ENCODE measurements around the gene NTM.

The NTM gene

DNA sequence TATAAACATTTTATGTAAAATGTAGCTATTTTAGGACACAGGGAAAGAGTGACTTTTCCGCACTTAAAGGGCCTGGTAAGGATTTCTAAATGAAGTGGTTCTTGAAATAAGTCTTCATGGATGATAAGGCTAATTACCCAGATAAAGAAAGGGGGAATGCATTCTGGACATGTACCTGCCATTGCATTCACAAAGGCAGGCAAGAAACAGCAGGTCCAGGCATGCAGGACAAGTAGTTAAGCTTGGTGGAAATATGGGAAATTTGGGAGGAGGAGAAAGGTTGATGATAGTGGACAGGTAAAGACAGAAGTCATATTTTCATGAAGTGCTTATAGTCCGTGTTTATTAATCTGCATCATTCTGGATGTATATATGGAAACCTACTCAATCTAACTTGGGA is 621.2 kb downstream of the NTM start:
- no peak for DNase-seq

DNA sequence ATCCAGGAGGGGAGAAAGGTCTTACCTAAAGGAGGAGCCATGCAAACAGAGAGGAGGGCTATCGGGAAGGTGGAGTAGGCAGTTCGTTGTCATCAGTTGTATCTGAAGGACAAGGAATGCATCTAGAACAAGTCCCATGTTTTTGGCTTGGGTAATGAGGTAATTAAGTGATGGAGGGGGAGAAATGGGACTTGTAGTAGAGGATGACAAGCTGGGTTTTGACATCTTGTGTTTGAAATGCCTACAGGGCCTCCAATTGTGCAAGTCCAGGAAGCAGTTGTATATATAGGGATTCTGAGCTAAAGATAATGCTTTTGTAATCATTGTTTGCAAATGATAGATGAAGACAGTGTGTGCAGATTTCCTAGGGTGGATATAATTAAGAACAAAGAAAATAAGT is 622.8 kb downstream of the NTM start:
- no peak for DNase-seq

DNA sequence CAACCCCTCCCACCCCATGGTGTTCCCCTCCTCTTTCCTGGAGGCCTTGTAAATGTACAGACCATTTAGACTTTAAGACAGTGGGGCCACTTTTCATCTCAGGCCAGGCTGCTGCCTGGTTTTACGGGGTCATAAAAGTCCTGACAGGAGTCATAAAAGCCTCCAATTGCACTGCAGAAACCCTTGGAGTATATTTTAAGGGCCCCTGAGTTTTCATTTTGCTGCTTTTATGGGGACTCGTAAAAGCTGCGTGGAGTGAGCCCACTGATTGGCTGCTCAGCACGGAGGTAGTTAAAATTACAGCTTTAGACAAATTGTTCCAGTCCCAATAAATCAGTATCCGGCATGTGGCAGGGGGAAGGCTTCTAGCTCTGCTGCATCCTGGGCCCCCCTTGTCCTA is 627.6 kb downstream of the NTM start:
- DNase-seq = no peak

DNA sequence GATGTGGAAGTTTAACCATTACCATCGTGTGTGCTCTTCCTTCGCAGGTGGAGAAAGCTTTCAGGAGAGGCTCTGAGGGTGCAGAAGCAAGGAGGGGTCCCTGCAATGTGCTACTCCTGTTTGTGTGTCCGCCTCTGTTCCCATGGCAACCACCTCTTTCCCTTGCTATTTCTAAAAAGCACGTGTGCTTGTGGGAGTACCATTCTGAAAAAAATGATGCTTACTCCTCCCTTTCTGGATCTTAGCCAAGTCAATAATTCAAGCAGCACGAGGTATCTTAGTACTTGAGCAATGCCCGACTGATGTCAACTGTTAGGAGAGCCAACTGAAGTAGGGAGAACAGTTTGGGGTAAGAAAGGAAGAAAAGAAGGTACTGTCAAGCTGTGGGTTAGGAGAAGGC is 628.7 kb downstream of the NTM start:
- DNase-seq = no peak

DNA sequence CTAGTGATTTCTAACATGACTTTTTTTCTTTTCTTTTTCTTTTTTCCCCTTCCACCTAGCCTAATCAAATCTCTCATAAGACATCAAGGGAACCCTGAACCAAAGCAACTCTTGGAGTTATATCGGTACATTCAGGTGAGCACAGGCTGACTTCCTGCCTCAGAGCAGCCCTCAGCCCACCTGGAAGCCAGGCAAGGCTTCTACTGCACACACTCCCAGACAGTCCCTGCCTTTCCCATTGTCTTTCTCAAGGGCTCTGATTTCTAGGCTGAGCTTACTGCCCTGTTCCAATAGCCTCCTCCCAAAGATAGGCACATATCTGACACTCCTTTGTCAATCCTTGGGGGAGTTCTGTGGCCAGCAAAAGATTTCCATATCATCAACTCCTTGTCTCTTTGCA is 629.5 kb downstream of the NTM start:
- no peak for DNase-seq

DNA sequence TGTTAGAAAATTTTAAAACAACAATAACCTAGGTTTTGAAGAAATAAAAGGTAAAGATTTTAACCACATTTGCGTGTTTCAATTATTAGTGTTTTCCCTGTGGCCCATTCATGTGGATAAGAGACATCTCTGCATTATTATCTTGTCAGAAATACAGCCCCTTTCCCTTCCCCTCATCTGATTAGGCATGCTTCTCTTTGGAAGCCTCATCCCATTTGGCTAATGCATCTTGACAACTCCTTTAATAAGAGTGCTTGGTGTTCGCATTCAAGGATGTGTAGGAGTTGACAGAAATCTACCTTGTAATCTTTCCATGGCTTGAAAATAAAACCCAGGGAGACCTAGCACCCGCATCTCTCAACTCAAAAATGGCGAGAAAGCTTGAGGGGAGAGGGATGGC is 635.5 kb downstream of the NTM start:
- no peak for DNase-seq

DNA sequence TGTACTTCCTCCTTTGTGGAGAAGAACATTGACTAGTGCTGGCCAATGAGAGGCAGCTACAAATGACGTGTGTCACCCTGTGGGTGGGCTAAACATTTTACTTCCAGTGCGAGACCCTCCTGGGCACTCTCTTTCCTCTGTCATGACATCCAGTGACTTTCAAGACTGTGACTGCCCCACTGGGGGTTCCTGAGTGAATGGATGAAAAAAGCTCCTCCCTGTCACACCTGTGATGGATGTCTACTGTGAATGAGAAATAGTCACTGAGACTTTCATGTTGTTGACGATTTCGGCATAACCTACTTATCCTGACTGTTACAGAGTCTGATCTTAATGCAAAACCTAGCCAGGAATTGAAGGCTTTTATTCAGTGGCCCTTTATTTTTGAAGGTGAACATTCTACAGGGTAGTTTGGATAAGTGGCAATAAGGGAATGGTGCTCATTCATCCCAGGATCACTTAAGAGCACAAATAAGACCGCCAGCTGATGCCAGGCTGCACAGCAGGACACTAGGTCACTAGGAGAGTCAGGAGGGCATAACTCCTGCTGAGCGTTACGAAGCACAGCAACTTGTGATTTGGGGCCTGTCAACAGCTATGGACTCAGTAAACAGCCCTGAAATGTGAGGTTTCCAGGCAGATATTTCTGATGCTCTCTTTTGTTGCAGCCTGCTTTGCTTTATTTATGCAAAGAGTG is 636.6 kb downstream of the NTM start:
- no peak for DNase-seq

DNA sequence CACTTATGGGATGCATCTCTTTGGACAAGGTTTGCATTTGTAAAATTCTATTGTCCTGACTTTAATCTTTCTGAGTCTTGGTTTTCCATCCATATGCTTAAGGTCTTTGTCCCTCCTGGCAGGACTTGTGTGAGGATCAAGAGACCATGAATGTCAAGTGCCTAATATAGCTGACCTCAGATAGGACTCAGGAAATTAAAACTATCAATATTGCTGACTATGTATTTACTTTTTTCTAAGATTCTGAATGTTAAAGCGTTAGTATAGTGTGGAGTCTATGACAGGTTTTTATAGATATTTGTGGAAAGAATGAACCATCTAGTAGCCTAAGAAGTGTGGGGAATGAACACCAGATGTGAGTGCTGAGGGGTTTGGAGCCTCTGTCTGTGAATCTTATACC is 637.8 kb downstream of the NTM start:
- no peak for DNase-seq

DNA sequence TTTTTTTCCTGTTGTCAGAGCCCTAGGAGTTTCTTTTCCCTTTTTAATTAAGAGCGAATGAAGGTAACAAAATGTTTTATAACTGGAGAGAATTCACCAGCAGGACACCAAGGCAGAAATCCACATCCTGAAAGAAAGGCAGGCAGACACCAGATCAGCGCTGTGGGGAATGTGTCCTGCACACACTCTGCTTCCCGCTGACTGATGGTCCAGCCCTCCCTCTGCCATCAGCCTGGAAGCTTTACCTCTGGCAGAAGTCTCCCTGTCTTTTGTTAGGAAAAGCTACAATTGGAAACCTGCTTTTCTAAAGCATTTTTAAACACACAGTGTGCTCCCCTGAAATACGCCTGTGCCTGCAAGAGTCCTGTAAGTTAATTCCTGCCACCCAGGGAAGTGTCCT is 638.5 kb downstream of the NTM start:
- no peak for DNase-seq

DNA sequence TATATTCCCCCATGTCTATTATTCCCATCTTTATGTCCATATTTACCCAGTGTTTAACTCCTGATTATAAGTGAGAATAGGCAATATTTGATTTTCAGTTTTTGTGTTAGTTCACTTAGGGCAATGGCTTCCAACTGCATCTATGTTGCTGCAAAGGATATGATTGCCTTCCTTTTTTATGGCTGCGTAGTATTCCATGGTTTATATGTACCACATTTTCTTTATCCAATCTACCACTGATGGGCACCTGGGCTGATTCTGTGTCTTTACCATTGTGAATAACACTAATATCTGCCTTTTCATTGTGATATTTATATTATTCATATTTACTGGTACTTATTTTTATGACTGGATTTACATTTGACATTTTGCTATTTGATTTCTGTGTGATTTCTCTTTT is 649.6 kb downstream of the NTM start:
- no peak for DNase-seq

DNA sequence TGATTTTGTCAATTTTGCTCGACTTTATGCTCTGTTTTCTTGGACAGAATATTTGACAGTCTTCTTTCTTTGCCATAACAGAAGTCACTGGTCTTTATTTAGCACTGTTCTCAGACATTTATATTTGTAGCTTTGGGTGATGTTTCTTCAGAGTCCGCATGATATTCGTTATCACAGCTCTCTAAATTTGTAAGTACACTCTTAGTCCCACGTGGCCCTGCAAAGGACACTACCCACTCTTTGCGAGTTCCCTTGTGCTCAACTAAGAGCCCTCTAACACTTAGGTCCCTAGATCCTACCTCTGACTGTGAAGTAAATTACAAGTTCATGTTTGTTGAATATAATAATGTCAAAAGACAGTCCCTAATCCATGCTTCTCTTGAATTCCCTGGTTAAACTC is 651.9 kb downstream of the NTM start:
- DNase-seq = no peak

DNA sequence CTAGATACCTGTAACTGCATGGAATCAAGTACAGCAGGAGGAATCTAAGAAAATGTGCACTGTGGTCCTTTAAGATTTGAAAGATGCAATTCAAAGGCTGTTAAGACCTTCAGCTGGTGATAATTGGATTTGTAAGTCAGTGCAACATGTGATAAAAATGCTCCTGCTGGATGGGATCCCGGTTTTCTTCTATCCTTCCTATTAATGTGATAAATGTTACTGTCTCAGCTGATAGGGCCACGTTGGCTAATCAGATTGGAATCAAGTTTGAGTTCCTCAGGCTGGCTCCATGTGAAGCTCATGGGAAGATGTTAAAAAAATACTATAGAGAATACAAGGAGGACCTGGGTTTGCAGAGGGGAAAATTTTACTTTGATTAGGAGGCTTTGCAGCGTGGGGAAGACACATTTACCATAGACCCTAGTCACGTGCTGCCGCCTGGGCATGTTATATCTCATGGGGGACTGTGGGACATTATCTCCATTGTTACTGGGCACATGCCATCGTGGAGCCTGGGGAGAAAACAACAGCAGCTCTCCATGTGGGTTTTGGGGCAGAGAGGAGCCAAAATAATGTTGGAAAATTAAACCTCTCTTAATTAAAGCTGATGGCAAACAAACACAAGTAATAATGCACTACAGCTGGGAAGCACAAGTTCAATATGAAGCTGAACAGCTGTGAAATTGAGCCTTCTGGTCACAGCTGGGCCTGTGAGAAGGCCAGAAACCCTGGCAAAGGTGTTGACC is 652.5 kb downstream of the NTM start:
- DNase-seq = no peak

DNA sequence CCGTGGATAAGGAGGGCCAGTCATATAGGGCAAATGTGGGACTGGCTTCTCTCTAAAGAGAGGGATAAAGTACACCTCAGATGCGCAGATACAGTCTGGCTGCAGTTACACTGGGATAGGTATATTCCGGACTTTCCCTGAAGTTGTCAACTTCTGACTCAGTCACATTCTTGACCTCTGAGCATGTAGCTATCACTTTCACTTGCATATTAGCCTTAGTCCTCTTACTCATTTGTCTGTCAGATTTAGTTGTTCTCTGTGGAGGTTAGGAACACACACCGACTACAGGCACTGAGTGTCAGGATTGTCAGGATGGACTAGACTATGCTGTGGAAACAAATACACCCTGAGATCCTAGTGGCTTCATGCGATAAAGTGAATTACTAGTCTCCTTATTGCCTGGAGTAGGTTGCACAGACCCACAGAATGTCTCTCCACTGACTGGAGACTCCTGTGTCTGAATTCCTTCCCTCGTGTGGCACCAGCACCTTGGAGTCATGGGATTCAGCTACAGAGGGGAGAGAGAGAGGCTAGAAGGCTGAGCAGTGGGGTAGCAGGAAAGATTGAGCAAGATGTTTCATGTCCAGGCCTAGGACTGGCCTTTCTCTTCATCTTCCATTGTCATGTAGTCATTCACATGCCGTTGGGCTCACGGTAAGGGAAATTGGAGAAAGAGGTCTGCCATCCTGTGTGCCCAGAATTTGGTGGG is 654.3 kb downstream of the NTM start:
- no peak for DNase-seq

DNA sequence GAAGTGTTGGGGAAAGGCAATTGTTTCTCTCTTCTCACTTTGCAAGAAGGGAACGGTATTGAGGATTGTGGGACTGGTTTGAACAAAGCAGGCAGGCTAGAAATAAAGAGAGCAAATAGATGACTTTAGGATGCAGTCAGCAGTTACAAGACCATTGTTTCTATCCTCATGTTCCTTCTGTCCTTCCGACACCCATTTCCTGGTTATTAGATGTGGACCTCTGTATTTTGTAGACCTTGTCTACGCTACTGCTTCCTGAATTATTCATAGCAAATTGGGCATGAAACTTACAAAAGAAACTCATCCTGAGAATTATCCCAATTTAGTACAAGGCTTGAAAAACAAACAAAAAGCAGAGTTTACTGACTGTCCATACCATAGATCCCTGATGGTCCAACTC is 656.3 kb downstream of the NTM start:
- no peak for DNase-seq

DNA sequence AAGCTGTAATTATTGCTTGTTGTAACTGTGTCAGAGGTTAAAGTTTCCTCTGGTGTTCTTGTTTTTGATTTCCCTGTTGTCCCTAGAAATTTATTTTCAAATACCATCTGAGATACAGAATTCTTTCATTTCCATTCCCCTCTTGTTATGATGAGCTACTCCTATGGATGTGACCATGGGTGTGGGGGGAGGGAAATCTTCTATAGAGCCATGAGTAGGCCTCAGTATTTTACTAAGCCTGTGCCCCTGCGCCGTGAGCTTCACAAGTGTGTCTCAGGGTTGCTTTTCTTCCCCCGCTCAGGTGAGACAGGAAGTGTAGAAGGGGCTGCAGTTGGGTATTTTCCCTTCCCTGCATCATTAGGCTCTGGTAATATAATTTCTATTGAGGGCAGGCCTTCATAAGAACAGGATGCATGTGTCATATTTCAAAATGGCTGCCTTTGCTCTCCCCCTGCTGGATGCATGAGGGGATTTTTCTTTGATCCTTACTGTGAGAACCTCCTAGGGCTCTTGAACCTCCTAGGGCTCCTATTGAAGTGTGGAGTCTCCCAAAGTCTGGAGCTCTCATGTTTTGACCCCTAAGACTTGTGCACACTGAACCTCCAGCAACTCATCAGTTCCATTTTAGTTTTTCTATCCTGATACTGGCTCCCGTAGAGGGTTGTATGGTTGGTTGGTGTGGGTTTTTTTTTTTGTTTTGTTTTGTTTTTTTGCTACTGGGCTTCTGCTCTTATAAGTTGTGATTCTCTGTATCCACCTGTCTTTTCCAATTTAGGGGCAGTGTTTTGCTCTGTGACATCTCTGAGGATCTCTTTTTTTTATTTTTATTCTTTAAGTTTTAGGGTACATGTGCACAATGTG is 658.2 kb downstream of the NTM start:
- DNase-seq = no peak

DNA sequence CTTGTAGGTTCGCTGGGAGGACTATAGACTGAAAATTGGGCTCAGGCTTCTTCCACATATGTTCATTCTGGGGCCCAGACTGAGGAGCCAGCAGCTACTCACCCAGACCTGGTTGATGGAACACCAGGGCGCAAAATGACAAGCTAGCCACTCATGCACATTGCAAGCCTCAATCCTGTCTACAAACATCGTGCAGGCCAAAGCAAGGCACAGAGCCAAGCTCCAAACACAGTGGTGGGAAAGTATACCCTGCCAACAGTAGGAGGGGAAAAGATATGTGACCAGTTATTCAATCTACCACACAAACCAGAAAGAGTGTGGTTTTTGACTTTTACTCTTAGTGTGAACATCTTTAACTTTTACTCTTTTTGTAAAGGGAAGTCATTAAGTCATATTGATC is 660.5 kb downstream of the NTM start:
- DNase-seq = no peak

DNA sequence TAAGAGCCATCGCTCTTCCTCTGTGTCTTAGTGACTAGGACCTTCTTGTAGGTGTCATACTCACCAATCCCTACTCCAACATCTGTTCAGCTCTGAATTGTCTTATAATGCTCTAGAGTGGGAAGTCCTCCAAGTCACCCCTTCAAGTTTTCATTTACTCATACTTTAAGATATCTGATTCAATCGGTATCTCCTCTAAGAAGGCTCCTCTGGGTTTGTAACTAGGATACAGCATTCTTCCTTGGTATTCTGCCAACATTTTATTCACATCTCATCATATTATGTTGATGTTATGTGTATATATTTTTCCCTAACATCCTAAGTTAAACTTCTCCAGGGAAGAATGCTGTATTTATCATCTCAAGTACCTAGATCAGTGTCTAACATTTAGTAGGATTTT is 662.1 kb downstream of the NTM start:
- no peak for DNase-seq

DNA sequence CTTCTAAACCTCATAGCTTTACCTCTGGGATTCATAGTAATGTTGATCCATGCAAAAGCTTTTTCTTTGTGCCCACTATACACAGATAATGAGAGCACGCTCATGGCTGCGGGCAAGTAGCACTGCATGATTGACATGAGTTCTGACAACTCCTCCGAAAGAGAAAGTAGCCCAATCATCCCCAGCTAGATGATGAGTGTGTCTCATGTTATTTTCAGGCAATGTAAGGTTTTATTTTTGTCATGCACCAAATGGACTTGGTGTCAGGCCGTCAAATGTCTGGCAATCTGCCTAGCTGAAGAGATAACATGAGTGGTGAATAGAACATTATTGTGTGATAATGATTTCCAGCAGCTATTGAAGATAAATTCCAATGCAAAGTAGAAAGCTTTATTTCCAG is 662.6 kb downstream of the NTM start:
- no peak for DNase-seq

DNA sequence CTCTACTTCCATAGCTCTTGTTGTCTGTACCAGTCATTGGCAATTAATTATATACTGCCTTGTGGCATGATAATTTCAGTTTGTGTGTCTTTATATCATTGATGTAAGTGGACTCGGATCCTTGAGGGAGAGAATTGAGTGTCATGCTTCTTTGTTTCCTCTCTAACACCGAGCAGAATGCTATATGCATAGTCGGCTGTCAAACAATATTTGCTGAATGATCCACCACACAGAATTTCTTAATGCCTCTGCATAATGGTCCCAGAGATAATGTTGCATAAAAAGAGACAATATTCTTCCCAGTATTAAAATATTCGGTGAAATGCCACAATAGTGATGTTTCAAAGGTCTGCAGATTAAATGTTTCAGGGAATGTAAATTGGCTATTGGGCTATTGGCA is 664.8 kb downstream of the NTM start:
- DNase-seq = no peak

DNA sequence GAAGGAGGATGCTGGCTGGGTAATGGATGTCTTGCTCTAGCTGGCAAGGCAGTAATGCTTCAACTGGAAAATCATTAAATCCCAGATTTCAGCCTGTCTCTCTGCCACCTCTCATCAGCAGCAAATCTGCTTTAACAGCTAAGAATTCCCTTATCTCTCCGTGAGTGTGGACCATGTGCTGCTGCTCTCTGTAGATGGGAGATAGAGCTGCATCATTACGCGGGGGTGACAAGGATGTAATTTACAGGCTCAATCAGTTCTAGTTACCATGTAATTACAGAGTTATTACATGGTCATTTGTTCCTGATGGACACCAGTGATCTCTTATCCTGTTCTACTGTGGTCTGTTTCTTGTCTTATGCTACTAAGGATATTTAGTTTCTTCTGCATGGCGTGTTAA is 665.4 kb downstream of the NTM start:
- no peak for DNase-seq

DNA sequence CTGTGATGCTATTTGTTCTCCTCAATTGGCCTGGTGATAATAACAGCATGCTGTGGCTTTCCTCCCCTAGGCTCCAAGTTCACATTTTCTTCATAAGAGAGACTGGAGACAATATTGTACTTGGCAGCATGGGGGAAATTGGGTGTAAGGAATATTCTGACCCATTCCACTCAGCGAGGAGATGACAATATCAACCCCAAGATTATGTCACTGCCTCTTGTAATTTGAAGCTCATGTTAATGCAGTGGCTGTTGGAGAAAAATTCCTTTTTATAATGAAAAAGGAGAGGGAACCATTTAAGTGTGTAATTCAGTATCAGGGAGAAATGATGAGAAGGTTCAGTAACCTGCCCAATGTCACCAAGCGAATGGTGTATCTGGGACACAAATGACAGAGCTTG is 665.8 kb downstream of the NTM start:
- no peak for DNase-seq

DNA sequence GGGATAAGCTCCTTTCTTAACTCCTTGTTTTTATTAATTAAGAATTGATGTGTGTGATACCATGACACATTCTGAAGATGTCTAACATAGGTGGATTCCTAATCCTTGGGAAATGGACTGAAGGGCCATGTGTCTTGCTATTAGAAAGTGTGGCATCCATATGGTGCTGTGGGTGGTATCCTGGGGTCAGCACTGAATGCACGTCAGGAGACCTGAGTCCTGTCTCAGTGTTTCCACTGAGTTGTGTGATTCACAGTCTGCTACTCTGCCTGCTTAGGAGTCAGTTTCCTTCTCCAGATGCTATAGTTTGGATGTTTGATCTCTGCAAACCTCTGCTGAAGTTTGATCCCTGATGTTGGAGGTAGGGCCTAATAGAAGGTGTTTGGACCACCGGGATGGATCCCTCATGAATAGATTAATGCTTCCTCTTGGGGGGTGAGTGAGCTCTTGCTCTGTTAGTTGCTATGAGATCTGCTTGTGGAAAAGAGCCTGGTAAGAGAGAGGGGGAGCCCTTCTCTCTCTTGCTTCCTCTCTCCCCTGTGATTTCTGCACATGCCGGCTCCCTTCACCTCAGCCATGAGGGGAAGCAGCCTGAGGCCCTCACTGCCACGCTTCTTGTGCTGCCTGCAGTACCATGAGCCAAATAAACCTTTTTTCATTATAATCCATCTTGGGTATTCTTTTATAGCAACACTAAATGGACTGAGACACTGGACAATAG is 666.5 kb downstream of the NTM start:
- DNase-seq = no peak

DNA sequence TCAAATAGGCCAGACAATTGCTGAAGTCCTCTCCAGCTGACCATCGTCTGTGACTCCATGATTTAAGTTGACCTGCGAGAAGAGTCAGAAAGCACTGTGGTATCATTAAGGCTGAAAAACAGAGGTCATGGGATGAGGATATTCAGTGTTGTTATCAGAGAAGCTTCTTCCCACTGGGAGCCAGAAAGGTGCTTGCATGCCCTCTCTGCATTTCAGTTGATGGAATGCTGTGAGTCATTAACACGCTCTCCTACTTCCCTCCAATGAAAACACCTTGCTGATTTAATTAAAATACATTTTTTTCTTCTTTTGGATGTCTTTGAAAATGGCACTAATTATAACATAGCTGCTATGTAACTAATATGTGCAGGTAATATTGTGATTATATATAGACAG is 667.0 kb downstream of the NTM start:
- no peak for DNase-seq
